Measurements from ENCODE around the gene RTN4.

The RTN4 gene

GRCh38 chr2:54948120-54948519 lies 102.1 kb downstream of the RTN4 start:
- no peak for DNase-seq (ENCODE audit: low spot score)

GRCh38 chr2:54947646-54948045 lies 102.6 kb downstream of the RTN4 start:
- DNase-seq (ENCODE audit: low spot score) = no peak

GRCh38 chr2:54947136-54947535 lies 103.1 kb downstream of the RTN4 start:
- no peak for DNase-seq (ENCODE audit: low spot score)

GRCh38 chr2:54946220-54946805 lies 103.9 kb downstream of the RTN4 start:
- DNase-seq (ENCODE audit: low spot score) = no peak

GRCh38 chr2:54945391-54946219 lies 104.6 kb downstream of the RTN4 start:
- peak; percentile 76 for DNase-seq (ENCODE audit: low spot score)

GRCh38 chr2:54944724-54945326 lies 105.4 kb downstream of the RTN4 start:
- DNase-seq (ENCODE audit: low spot score) = no peak

- no peak for DNase-seq (ENCODE audit: low spot score)
Measured at GRCh38 chr2:54942373-54942772, 107.9 kb downstream of the RTN4 start.

- DNase-seq (ENCODE audit: low spot score) = no peak
Measured at GRCh38 chr2:54941248-54941984, 108.8 kb downstream of the RTN4 start.

GRCh38 chr2:54940723-54941122 lies 109.5 kb downstream of the RTN4 start:
- peak; percentile 34 for DNase-seq (ENCODE audit: low spot score)

GRCh38 chr2:54939446-54940118 lies 110.7 kb downstream of the RTN4 start:
- DNase-seq (ENCODE audit: low spot score) = no peak

GRCh38 chr2:54936766-54937165 lies 113.5 kb downstream of the RTN4 start:
- DNase-seq (ENCODE audit: low spot score) = no peak

GRCh38 chr2:54935389-54935788 lies 114.9 kb downstream of the RTN4 start:
- no peak for DNase-seq (ENCODE audit: low spot score)

GRCh38 chr2:54931473-54931872 lies 118.8 kb downstream of the RTN4 start:
- no peak for DNase-seq (ENCODE audit: low spot score)

GRCh38 chr2:54928719-54929118 lies 121.5 kb downstream of the RTN4 start:
- no peak for DNase-seq (ENCODE audit: low spot score)

GRCh38 chr2:54927751-54928615 lies 122.3 kb downstream of the RTN4 start:
- DNase-seq (ENCODE audit: low spot score) = no peak

- no peak for DNase-seq (ENCODE audit: low spot score)
Measured at GRCh38 chr2:54927085-54927750, 123.0 kb downstream of the RTN4 start.

- DNase-seq (ENCODE audit: low spot score) = no peak
Measured at GRCh38 chr2:54925022-54925421, 125.2 kb downstream of the RTN4 start.

GRCh38 chr2:54924121-54924520 lies 126.1 kb downstream of the RTN4 start:
- DNase-seq (ENCODE audit: low spot score) = no peak

Data from AG08396 (cell line).